ENCODE results near the gene MMP21. TPM values are rescaled to one million over a fixed set of nuclear protein-coding genes. Genes with fewer than 3 reads are reported as not detected.

MMP21 gene
- total and polyA plus RNA-seq, 2 of the 13 experiments (the other 11 are each of a cell fraction or from before 2014, with no cell fraction given) = not detected

- TF ChIP-seq ZNF30 (CRISPR knock-in tag; IDR thresholded peaks at IDR 0.05) = no peak
- peak; percentile 79 for TF ChIP-seq ASH2L (IDR thresholded peaks at IDR 0.05; ENCODE audit: insufficient read length, low read depth, low read length)
- TF ChIP-seq THAP9 (CRISPR knock-in tag; IDR thresholded peaks at IDR 0.05; ENCODE audit: borderline replicate concordance) = peak; percentile 98; the same call in 1 of the 2 replicates
- TF ChIP-seq KDM5A (IDR thresholded peaks at IDR 0.05; ENCODE audit: borderline replicate concordance, low read length) = peak; percentile 92
- peak; percentile 91 for TF ChIP-seq POLR2AphosphoS5 (IDR thresholded peaks at IDR 0.05; ENCODE audit: low read depth, low read length)
- TF ChIP-seq BRD4 (CRISPR knock-in tag; IDR thresholded peaks at IDR 0.05) = peak; percentile 65; the same call in 1 of the 2 replicates
- TF ChIP-seq HNRNPUL1 (IDR thresholded peaks at IDR 0.05; ENCODE audit: low read depth, low read length) = no peak
- TF ChIP-seq MBD4 (IDR thresholded peaks at IDR 0.05; ENCODE audit: borderline replicate concordance, low read length) = no peak
- TF ChIP-seq MXD3 (CRISPR knock-in tag; IDR thresholded peaks at IDR 0.05) = peak; percentile 76
- no peak for TF ChIP-seq FLYWCH1 (CRISPR knock-in tag; IDR thresholded peaks at IDR 0.05)
- 0 out of 2 replicates have a peak, but pooled peaks have one; percentile 48 for TF ChIP-seq ZSCAN9 (CRISPR knock-in tag; IDR thresholded peaks at IDR 0.05; ENCODE audit: borderline replicate concordance)
- TF ChIP-seq AGO2 (optimal IDR thresholded peaks at IDR 0.05; ENCODE audit: low read depth, low read length) = peak; percentile 72
- TF ChIP-seq ZNF772 (CRISPR knock-in tag; IDR thresholded peaks at IDR 0.05) = peak; percentile 87; the same call in 1 of the 2 replicates
- no peak for TF ChIP-seq EZH2 (conservative IDR thresholded peaks at IDR 0.05; ENCODE audit: low read depth, low read length)
- peak; percentile 25; the same call in 1 of the 2 replicates for TF ChIP-seq ZNF143 (CRISPR knock-in tag; IDR thresholded peaks at IDR 0.05)
- TF ChIP-seq NPAS2 (CRISPR knock-in tag; IDR thresholded peaks at IDR 0.05; ENCODE audit: borderline replicate concordance) = no peak
- peak; percentile 76; the same call in 1 of the 2 replicates for TF ChIP-seq ZNF670 (CRISPR knock-in tag; IDR thresholded peaks at IDR 0.05; ENCODE audit: borderline replicate concordance)
- TF ChIP-seq ZNF318 (CRISPR knock-in tag; IDR thresholded peaks at IDR 0.05) = no peak; the same call in 1 of the 2 replicates
Measured at GRCh38 chr10:125719173-125720001, 56.2 kb downstream of the MMP21 start, which contains the start of gene EDRF1 (continued).
